Measurements from ENCODE around the gene GAD2. TPM values are rescaled to one million over a fixed set of nuclear protein-coding genes. Genes with fewer than 3 reads are reported as not detected.

GAD2 gene
- total RNA-seq, 1 experiment from 2014 or later = not detected

- no peak for DNase-seq (ENCODE audit: low read depth)
Observed at GRCh38 chr10:26222563-26222962, 6.0 kb downstream of the GAD2 start.

- DNase-seq (ENCODE audit: low read depth) = no peak
Observed at GRCh38 chr10:26225322-26225721, 8.7 kb downstream of the GAD2 start.

GRCh38 chr10:26227786-26228185 lies 11.2 kb downstream of the GAD2 start:
- no peak for DNase-seq (ENCODE audit: low read depth)

GRCh38 chr10:26232174-26232573 lies 15.6 kb downstream of the GAD2 start:
- DNase-seq (ENCODE audit: low read depth) = no peak

GRCh38 chr10:26235761-26236160 lies 19.2 kb downstream of the GAD2 start:
- no peak for DNase-seq (ENCODE audit: low read depth)

- no peak for DNase-seq (ENCODE audit: low read depth)
Observed at GRCh38 chr10:26238378-26238777, 21.8 kb downstream of the GAD2 start.

GRCh38 chr10:26242706-26243350 lies 26.3 kb downstream of the GAD2 start:
- DNase-seq (ENCODE audit: low read depth) = no peak

- no peak for DNase-seq (ENCODE audit: low read depth)
Observed at GRCh38 chr10:26243351-26243720, 26.8 kb downstream of the GAD2 start.

- DNase-seq (ENCODE audit: low read depth) = no peak
Observed at GRCh38 chr10:26249681-26250080, 33.1 kb downstream of the GAD2 start.

GRCh38 chr10:26251925-26252324 lies 35.4 kb downstream of the GAD2 start:
- no peak for DNase-seq (ENCODE audit: low read depth)

GRCh38 chr10:26254616-26255015 lies 38.0 kb downstream of the GAD2 start:
- no peak for DNase-seq (ENCODE audit: low read depth)

GRCh38 chr10:26259341-26259740 lies 42.8 kb downstream of the GAD2 start:
- DNase-seq (ENCODE audit: low read depth) = no peak

- peak; percentile 50 for DNase-seq (ENCODE audit: low read depth)
Observed at GRCh38 chr10:26269754-26270153, 53.2 kb downstream of the GAD2 start.

GRCh38 chr10:26274391-26274790 lies 57.8 kb downstream of the GAD2 start:
- DNase-seq (ENCODE audit: low read depth) = no peak

GRCh38 chr10:26278295-26278694 lies 61.7 kb downstream of the GAD2 start:
- DNase-seq (ENCODE audit: low read depth) = no peak

GRCh38 chr10:26290236-26290635 lies 73.7 kb downstream of the GAD2 start:
- DNase-seq (ENCODE audit: low read depth) = no peak

- no peak for DNase-seq (ENCODE audit: low read depth)
Observed at GRCh38 chr10:26291721-26292480, 75.3 kb downstream of the GAD2 start.

- no peak for DNase-seq (ENCODE audit: low read depth)
Observed at GRCh38 chr10:26296360-26296759, 79.8 kb downstream of the GAD2 start.

- no peak for DNase-seq (ENCODE audit: low read depth)
Observed at GRCh38 chr10:26300001-26300400, 83.4 kb downstream of the GAD2 start.

GRCh38 chr10:26303366-26303765 lies 86.8 kb downstream of the GAD2 start:
- no peak for DNase-seq (ENCODE audit: low read depth)

- no peak for DNase-seq (ENCODE audit: low read depth)
Observed at GRCh38 chr10:26310361-26310760, 93.8 kb downstream of the GAD2 start.

GRCh38 chr10:26311383-26311940 lies 94.9 kb downstream of the GAD2 start:
- DNase-seq (ENCODE audit: low read depth) = no peak

All from Daoy (cell line).